Diencephalon (tissue), 1 donor: Measurements from ENCODE around the gene CBARP. TPM values are rescaled to one million over a fixed set of nuclear protein-coding genes. Genes with fewer than 3 reads are reported as not detected.

Experiments used
- total RNA-seq: library from RNA; depleted of rRNA; stranded (reverse); fragments of >200 nt; gene quantifications from one replicate; pipeline ENCODE4 v1.2.3, GENCODE V29; 2014

CBARP gene
- total RNA-seq, result 12.9 TPM

DNA sequence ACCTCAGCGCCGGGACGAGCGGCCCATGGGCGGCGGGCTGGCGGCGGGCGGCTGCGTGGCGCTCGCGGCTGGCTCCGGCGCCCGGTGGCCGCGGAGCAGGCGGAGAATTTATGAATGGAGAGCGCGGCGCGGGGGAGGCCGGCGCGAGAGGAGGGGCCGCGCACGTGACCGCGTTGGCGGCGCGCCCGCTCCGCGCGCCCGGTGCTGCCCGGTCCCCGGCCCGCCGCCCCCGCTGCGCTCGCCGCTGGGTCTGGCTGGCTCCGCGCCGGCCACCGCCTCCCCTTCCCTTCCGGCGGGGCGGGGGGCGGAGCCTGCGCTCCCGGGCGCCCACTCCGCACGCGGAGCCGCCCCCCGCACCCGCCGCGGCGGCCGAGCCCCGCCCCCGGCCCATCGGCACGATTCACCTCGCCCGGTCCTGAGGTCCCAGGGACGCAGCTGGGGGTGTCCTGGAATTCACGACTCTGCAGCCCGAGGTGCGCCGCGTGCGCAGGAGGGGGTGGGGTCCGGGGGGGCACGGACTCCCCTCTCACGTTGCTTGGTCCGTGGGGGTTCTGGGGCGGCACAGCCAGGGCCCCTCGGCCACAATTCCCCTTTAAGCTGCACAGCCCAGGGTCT, at the start of gene CBARP:
Gene CBARP (minus strand): TSS at position 252 of the 615 bp plus-strand sequence. CDS start 1,905 bp downstream, outside the sequence.

GRCh38 chr19:1285737-1286360, 48.0 kb upstream of the CBARP start, which contains the start of gene EFNA2:
TSS of gene EFNA2 (plus strand) at chr19:1285873. CDS start at chr19:1286169, 296 bp downstream.

DNA sequence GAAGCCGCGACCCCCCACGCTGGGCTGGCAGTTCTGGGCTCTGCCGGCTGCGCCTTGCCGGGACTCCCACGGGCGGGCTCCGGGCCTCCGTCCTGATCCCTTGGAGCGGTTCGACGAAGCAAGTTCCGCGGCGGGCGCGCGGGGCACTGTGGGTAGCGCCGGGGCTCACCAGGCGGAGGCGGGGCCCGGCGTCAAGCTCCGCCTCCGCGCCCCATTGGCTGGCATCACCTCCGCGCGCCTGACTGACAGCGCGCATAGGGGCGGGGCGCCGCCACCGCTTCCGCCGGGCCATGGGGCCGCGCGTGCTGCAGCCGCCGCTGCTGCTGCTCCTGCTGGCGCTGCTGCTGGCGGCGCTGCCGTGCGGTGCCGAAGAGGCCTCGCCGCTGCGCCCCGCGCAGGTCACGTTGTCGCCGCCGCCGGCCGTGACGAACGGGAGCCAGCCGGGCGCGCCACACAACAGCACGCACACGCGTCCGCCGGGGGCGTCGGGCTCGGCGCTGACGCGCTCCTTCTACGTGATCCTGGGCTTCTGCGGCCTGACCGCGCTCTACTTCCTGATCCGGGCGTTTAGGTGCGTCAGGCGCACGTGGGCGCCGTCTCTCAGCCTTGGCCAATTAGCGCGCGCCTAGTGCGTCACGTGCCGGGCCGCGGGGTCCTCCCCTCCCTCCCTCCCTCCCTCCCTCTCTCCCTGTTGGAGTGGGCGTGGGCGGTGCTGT, 37.6 kb upstream of the CBARP start, which contains the start of gene FAM174C:
Gene FAM174C (plus strand): TSS at position 271 of the 716 bp plus-strand sequence. CDS start 20 bp downstream, at position 291.

GRCh38 chr19:1269065-1269477, 31.3 kb upstream of the CBARP start, which contains the start of gene CIRBP:
TSS of gene CIRBP (plus strand) at chr19:1269332. CDS start at chr19:1270934, 1,602 bp downstream.

GRCh38 chr19:1248139-1248785, 10.5 kb upstream of the CBARP start, which contains the start of gene MIDN:
TSS of gene MIDN (plus strand) at chr19:1248583. CDS start at chr19:1250297, 1,714 bp downstream.

DNA sequence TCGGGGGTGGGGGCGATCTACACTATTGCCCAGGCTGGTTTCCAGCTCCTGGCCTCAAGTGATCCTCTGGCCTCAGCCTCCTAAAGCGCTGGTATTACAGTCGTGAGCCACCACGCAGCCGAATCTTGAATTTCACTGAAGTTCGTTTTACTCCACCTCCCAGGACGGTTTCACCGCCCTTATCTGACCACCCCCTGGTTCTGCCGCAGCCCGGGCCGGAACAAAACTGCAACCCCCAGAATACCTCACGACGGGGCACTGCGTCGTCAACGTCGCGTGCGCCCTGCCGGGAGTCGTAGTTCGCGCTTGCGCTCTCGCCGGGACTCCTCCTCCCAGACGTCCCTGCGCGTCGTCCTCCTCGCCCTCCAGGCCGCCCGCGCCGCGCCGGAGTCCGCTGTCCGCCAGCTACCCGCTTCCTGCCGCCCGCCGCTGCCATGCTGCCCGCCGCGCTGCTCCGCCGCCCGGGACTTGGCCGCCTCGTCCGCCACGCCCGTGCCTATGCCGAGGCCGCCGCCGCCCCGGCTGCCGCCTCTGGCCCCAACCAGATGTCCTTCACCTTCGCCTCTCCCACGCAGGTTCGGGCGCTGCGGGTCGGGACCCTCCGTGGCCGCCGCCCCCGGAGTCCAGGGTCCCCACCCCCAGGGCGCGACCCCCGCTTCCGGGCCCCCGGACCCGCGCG, 3.8 kb upstream of the CBARP start, which contains the start of gene ATP5F1D:
Gene ATP5F1D (plus strand): TSS at position 335 of the 679 bp plus-strand sequence. CDS start 100 bp downstream, at position 435.

DNA sequence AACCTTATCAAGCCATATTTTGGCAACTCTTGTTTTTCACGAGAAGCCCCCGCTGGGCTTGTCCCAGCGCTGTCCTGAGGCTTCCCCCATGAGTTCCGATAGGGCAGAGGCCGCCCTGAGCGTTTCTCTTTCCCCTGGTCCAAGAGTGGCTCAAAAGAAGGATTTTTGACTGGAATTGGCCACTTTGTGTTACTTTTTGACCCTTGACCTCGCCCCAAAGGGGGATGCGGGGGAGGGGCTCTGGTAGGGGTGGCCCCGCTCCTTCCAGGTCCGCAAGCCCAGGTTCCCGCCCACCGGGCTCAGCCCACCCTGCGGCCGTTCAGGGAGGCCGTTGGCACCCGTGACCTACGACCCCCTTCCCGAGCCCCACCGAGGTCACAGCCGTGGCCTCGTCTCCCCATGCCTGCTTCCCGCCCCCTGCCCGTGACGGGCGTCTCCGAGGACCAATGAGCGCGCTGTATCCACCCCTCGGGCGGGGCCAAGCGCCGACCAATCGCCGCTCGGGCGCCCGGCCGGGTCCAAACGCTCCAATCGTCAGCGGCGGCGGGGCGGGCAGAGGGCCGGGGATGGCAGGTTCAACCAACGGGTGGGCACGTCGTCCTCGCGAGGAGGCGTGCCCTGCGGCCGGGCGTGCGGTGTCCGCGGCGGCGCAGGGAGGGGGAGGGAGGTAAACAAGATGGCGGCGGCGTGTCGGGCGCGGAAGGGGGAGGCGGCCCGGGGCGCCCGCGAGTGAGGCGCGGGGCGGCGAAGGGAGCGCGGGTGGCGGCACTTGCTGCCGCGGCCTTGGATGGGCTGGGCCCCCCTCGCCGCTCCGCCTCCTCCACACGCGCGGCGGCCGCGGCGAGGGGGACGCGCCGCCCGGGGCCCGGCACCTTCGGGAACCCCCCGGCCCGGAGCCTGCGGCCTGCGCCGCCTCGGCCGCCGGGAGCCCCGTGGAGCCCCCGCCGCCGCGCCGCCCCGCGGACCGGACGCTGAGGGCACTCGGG, 32.4 kb downstream of the CBARP start, which contains the start of gene STK11:
Gene STK11 (plus strand): TSS at position 665 of the 986 bp plus-strand sequence. CDS start 1,136 bp downstream, outside the sequence.

Other genes starting within 250 kb of the CBARP start
- gene GRIN3B, start 237.6 kb downstream of the CBARP start, total RNA-seq, result 0.69 TPM
- gene TMEM259, start 216.9 kb downstream of the CBARP start, total RNA-seq, result 40.8 TPM
- not detected for gene RNU6-2, start 216.5 kb downstream of the CBARP start, total RNA-seq
- 18.2 TPM for gene CNN2, start 211.4 kb downstream of the CBARP start, total RNA-seq
- 11.8 TPM for gene ABCA7, start 197.9 kb downstream of the CBARP start, total RNA-seq
- 2.5 TPM for gene ARHGAP45, start 170.8 kb downstream of the CBARP start, total RNA-seq
- gene POLR2E, start 142.6 kb downstream of the CBARP start, total RNA-seq, result 55.4 TPM
- gene GPX4, start 134.0 kb downstream of the CBARP start, total RNA-seq, result 187 TPM
- gene SBNO2, start 63.7 kb downstream of the CBARP start, total RNA-seq, result 4.4 TPM
- gene STK11, start 32.2 kb downstream of the CBARP start, total RNA-seq, result 45.7 TPM
- gene ATP5F1D, start 3.7 kb upstream of the CBARP start, total RNA-seq, result 18.5 TPM
- gene MIDN, start 10.6 kb upstream of the CBARP start, total RNA-seq, result 14.1 TPM
- gene CIRBP, start 31.3 kb upstream of the CBARP start, total RNA-seq, result 512 TPM
- 5.8 TPM for gene FAM174C, start 37.5 kb upstream of the CBARP start, total RNA-seq
- 12.5 TPM for gene EFNA2, start 47.9 kb upstream of the CBARP start, total RNA-seq
- 44.8 TPM for gene NDUFS7, start 145.9 kb upstream of the CBARP start, total RNA-seq
- 22.1 TPM for gene GAMT, start 163.5 kb upstream of the CBARP start, total RNA-seq
- 27.2 TPM for gene DAZAP1, start 169.6 kb upstream of the CBARP start, total RNA-seq
- 300 TPM for gene RPS15, start 200.4 kb upstream of the CBARP start, total RNA-seq
- 122 TPM for gene APC2, start 212.1 kb upstream of the CBARP start, total RNA-seq
- gene C19orf25, start 241.2 kb upstream of the CBARP start, total RNA-seq, result 22.8 TPM